ENCODE data around the gene PIGS. TPM values are rescaled to one million over a fixed set of nuclear protein-coding genes. Genes with fewer than 3 reads are reported as not detected.

PIGS gene
- total RNA-seq, 2 donors from 2014 or later: 68.7 to 131 TPM

DNA sequence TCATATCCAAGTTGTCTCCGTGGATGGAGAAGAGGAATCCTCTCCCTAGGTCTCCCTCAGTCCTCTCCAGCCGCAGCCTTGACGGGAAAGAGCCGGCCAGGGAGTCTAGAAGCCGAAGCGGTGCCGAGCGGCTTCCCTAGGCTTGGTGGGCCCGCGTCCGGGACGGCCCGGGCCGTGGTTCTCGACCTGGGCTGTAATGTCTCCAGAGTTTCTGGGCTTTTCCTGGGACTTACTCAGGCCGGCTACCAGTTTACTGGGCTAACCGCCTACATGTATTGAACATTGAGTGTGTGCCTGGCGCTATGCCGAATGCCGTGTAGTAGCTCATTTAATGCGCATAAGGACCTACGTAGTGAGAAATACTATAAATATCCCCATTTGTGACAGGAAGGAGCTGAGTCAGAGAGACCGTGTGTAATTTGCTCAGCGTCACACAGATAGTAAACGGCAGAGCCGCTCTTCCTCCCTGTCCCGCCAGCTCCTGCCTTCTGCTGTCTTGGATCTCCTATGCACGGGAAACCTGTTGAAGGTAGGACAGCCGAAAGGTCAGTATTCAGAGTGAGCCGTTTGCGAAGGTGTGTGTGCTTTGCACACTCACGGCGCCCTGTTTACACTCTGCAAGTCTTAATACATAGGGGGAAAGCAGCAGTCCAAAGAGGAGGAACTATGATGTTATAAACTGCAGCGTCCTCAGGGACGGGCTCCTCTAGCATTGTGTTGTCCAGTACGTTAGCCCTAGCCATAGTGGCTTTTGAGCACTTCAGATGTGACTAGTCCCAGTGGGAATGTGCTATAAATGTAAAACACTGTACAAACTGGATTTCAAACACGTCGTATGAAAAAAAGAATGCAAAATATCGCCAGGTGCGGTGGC lies 28.2 kb upstream of the PIGS start:
- peak; percentile 56 for DNase-seq (ENCODE audit: low spot score)
- peak overlapping the region; percentile 94 to 96 for H3K27ac ChIP-seq
- TF ChIP-seq POLR2AphosphoS5 (IDR thresholded peaks at IDR 0.05) (peak; percentile 8), CTCF (IDR thresholded peaks at IDR 0.05) (no peak), POLR2A (IDR thresholded peaks at IDR 0.05) (no peak)
- WGBS: 5% methylated on average over 37 of the region's 40 CpGs
- intact Hi-C loops (cut with DNase I): no loop called here
- H3K4me3 ChIP-seq: peak overlapping the region; percentile 47 to 53
- no peaks in the 10 kb centered on the region for H3K27me3 ChIP-seq (replicated peaks; ENCODE audit: insufficient read depth)
- no peaks in the 10 kb centered on the region for H3K36me3 ChIP-seq
- no peaks in the 10 kb centered on the region for H3K4me1 ChIP-seq (replicated peaks)
- H3K9me3 ChIP-seq: no peaks in the 10 kb centered on the region

DNA sequence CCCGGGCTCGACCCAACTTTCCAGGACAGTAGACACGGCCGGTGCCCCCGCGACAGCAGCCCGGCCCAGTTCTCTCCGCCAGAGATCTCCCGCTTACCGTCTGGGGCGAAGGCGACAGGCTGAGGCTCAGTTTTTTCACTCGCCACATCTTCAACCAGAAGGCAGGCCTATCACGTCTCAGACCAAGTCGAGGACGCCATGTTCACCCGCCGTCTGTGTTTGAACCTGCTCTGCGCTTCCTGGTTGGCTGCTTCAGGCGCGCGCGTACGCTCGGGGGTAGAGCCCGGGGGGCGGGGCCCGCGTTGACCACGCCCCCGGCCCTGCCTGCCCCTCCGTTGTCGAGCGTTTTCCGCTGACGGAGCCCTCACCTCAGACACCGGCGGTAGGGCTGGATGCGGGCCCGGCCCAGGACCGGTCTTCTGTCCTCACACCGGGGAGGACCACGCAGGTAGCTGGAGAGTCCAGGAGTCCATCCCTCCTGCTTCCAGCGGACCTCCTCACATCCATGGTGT lies 27.5 kb upstream of the PIGS start, which contains the start of gene SPAG5:
Gene SPAG5, minus strand, starts transcription at position 227 of the 512 bp plus-strand sequence. Its CDS starts 79 bp downstream, at position 148.
- Histone ChIP-seq H3K27ac (peak within 1 kb of the TSS; percentile 94 to 96), H3K9me3 (no peaks in the 10 kb centered on the region), H3K36me3 (no peaks in the 10 kb centered on the region), H3K27me3 (replicated peaks; ENCODE audit: insufficient read depth) (no peaks in the 10 kb centered on the region), H3K4me1 (replicated peaks) (no peaks in the 10 kb centered on the region), H3K4me3 (peak within 1 kb of the TSS; percentile 47 to 53)
- WGBS: under 1% methylated on average over 38 of the region's 44 CpGs
- peak; percentile 95 for DNase-seq (ENCODE audit: low spot score)
- intact Hi-C loops (cut with DNase I): no loop called here
- peak; percentile 88 for TF ChIP-seq POLR2A (IDR thresholded peaks at IDR 0.05)
- no peak for TF ChIP-seq CTCF (IDR thresholded peaks at IDR 0.05)
- TF ChIP-seq POLR2AphosphoS5 (IDR thresholded peaks at IDR 0.05): peak; percentile 95

- H3K27me3 ChIP-seq (replicated peaks; ENCODE audit: insufficient read depth): no peaks in the 10 kb centered on the region
- TF ChIP-seq POLR2A (IDR thresholded peaks at IDR 0.05): no peak
- TF ChIP-seq CTCF (IDR thresholded peaks at IDR 0.05): no peak
- TF ChIP-seq POLR2AphosphoS5 (IDR thresholded peaks at IDR 0.05): no peak
- H3K4me1 ChIP-seq (replicated peaks): no peaks in the 10 kb centered on the region
- H3K36me3 ChIP-seq: no peaks in the 10 kb centered on the region
- no peak for DNase-seq (ENCODE audit: low spot score)
- WGBS: 4% methylated on average over 17 of the region's 17 CpGs
- H3K27ac ChIP-seq: peak overlapping the region; percentile 94 to 96
- H3K9me3 ChIP-seq: no peaks in the 10 kb centered on the region
- intact Hi-C loops (cut with DNase I): no loop called here
- peak overlapping the region; percentile 47 to 53 for H3K4me3 ChIP-seq
These were observed 27.1 kb upstream of the PIGS start for GRCh38 chr17:28598389-28598788.

DNA sequence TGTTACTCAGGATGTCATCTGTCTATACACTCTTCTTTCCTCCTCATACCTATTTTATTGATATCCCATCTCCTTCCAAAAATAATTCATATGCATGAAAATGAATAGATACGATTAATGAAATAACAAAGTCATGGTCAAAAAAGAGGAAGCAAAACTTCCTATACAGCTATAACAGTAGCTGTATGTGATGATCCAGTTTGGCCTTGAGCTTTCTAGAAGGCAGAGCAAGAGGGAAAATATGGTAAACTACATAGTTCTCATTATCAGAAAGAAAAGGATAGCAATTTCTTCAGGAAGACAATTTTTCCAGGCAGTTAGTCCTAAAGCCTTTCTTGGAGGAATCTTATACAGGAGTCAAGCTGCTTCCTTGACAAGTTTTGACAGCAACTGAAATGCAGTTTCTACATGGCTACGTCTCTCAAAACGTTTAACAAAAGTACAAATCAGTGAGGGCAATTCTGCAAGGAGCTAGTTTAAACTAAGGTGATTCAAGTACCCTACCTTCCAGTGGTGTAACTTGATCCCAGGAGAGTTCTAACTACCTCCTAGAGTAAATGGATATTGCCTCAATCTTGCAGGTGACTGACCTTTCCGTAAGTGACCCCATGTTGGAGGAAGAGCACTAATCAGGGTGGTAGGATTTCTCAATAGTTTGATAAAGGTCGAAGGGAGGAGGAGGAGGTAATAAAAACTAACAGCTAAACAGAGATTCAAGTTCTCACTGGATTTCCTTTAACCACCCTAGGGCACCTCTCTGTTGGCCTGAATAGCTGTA lies 26.5 kb upstream of the PIGS start:
- Histone ChIP-seq H3K4me3 (no peak overlapping the region), H3K27ac (no peak overlapping the region), H3K36me3 (no peaks in the 10 kb centered on the region), H3K27me3 (replicated peaks; ENCODE audit: insufficient read depth) (no peaks in the 10 kb centered on the region), H3K4me1 (replicated peaks) (no peaks in the 10 kb centered on the region), H3K9me3 (no peaks in the 10 kb centered on the region)
- 39% methylated on average over 5 of the region's 5 CpGs for WGBS
- intact Hi-C loops (cut with DNase I): no loop called here
- no peak for DNase-seq (ENCODE audit: low spot score)
- TF ChIP-seq POLR2A (IDR thresholded peaks at IDR 0.05): no peak
- no peak for TF ChIP-seq CTCF (IDR thresholded peaks at IDR 0.05)
- TF ChIP-seq POLR2AphosphoS5 (IDR thresholded peaks at IDR 0.05): no peak
